Measurements from ENCODE around the gene CCL17. TPM values are rescaled to one million over a fixed set of nuclear protein-coding genes. Genes with fewer than 3 reads are reported as not detected.
"Not testable (repeated sequence)": the region's sequence is repeated elsewhere in the genome, so short reads cannot be mapped to it uniquely, and the experiment has no call there.

Gene CCL17
- total RNA-seq, 1 experiment from 2014 or later, result not detected

GRCh38 chr16:57432989-57433388 is 28.4 kb downstream of the CCL17 start:
- CTCF ChIA-PET, result interaction anchor here (0.6 to 1.3 kb wide), 3 partner anchors 11 to 291 kb away, joined by 3 read pairs; partner anchors contain the start of genes CIAPIN1 and COQ9
- intact Hi-C loops (cut with micrococcal nuclease; ENCODE audit: unreplicated experiment), result no loop called here

GRCh38 chr16:57434003-57434402 is 29.4 kb downstream of the CCL17 start:
- ChIA-PET CTCF (no interaction called here), POLR2A (interaction anchor here (1.6 kb wide), 1 partner anchor 13 kb away, joined by 7 read pairs; the partner anchor contains the start of genes CIAPIN1 and COQ9)
- intact Hi-C loops (cut with micrococcal nuclease; ENCODE audit: unreplicated experiment), result no loop called here
- no peaks in the 10 kb centered on the region for H3K4me1 Mint-ChIP-seq (ENCODE audit: low read depth, unreplicated experiment)
- no peaks in the 10 kb centered on the region for H3K27me3 Mint-ChIP-seq (ENCODE audit: insufficient read depth, unreplicated experiment)
- TF ChIP-seq CTCF (IDR thresholded peaks at IDR 0.05; ENCODE audit: insufficient read depth in 1 of 2, low read depth in 1 of 2, low read length in 1 of 2, severe bottlenecking in 1 of 2, unreplicated experiment in 1 of 2), result no peak
- H3K9me3 ChIP-seq, result no peaks in the 10 kb centered on the region
- H3K36me3 Mint-ChIP-seq (ENCODE audit: insufficient read depth, unreplicated experiment), result peaks cover 75% of the 10 kb centered on the region
- no peaks in the 10 kb centered on the region for H3K4me1 ChIP-seq
- no TSS peak for BruUV-seq (replicated peaks)
- no peak overlapping the region for H3K4me3 ChIP-seq (ENCODE audit: low read depth, low read length)
- no peak overlapping the region for H3K4me3 Mint-ChIP-seq (ENCODE audit: unreplicated experiment)
- H3K27ac Mint-ChIP-seq (ENCODE audit: unreplicated experiment), result no peak overlapping the region
- no peaks in the 10 kb centered on the region for H3K9me3 Mint-ChIP-seq (ENCODE audit: unreplicated experiment)
- H3K27me3 ChIP-seq (replicated peaks; ENCODE audit: control insufficient read depth, insufficient read depth, low read length), result no peaks in the 10 kb centered on the region
- DNase-seq, result no peak
- H3K36me3 ChIP-seq (ENCODE audit: control insufficient read depth, insufficient read depth, low read length), result peaks cover 8% of the 10 kb centered on the region

More at GRCh38 chr16:57432989-57433388, 28.4 kb downstream of the CCL17 start:
- Histone ChIP-seq H3K27me3 (replicated peaks; ENCODE audit: control insufficient read depth, insufficient read depth, low read length) (no peaks in the 10 kb centered on the region), H3K4me1 (no peaks in the 10 kb centered on the region), H3K9me3 (no peaks in the 10 kb centered on the region), H3K36me3 (ENCODE audit: control insufficient read depth, insufficient read depth, low read length) (peaks cover 8% of the 10 kb centered on the region), H3K4me3 (ENCODE audit: low read depth, low read length) (no peak overlapping the region)
- no peaks in the 10 kb centered on the region for H3K4me1 Mint-ChIP-seq (ENCODE audit: low read depth, unreplicated experiment)
- no peaks in the 10 kb centered on the region for H3K27me3 Mint-ChIP-seq (ENCODE audit: insufficient read depth, unreplicated experiment)
- peaks cover 73% of the 10 kb centered on the region for H3K36me3 Mint-ChIP-seq (ENCODE audit: insufficient read depth, unreplicated experiment)
- TF ChIP-seq CTCF (IDR thresholded peaks at IDR 0.05; ENCODE audit: insufficient read depth in 1 of 2, low read depth in 1 of 2, low read length in 1 of 2, severe bottlenecking in 1 of 2, unreplicated experiment in 1 of 2), result no peak
- no peak overlapping the region for H3K4me3 Mint-ChIP-seq (ENCODE audit: unreplicated experiment)
- no peak for DNase-seq
- POLR2A ChIA-PET, result interaction anchor here (1.6 kb wide), 1 partner anchor 14 kb away, joined by 7 read pairs; the partner anchor contains the start of genes CIAPIN1 and COQ9
- BruUV-seq (replicated peaks), result no TSS peak
- H3K9me3 Mint-ChIP-seq (ENCODE audit: unreplicated experiment), result no peaks in the 10 kb centered on the region
- H3K27ac Mint-ChIP-seq (ENCODE audit: unreplicated experiment), result no peak overlapping the region

GRCh38 chr16:57435838-57436237 is 31.3 kb downstream of the CCL17 start:
- DNase-seq, result no peak
- peaks cover 8% of the 10 kb centered on the region for H3K36me3 ChIP-seq (ENCODE audit: control insufficient read depth, insufficient read depth, low read length)
- POLR2A ChIA-PET, result no interaction called here
- intact Hi-C loops (cut with micrococcal nuclease; ENCODE audit: unreplicated experiment), result no loop called here
- CTCF ChIA-PET, result interaction anchor here (0.7 to 0.8 kb wide), 2 partner anchors 19 to 103 kb away, joined by 3 read pairs; no protein-coding TSS in a partner anchor
- no peaks in the 10 kb centered on the region for H3K27me3 ChIP-seq (replicated peaks; ENCODE audit: control insufficient read depth, insufficient read depth, low read length)
- no peaks in the 10 kb centered on the region for H3K4me1 Mint-ChIP-seq (ENCODE audit: low read depth, unreplicated experiment)
- peaks cover 75% of the 10 kb centered on the region for H3K36me3 Mint-ChIP-seq (ENCODE audit: insufficient read depth, unreplicated experiment)
- peaks cover 12% of the 10 kb centered on the region for H3K9me3 ChIP-seq
- H3K9me3 Mint-ChIP-seq (ENCODE audit: unreplicated experiment), result peaks cover 13% of the 10 kb centered on the region
- no peak overlapping the region for H3K27ac Mint-ChIP-seq (ENCODE audit: unreplicated experiment)
- H3K4me1 ChIP-seq, result no peaks in the 10 kb centered on the region
- no peaks in the 10 kb centered on the region for H3K27me3 Mint-ChIP-seq (ENCODE audit: insufficient read depth, unreplicated experiment)
- no peak for TF ChIP-seq CTCF (IDR thresholded peaks at IDR 0.05; ENCODE audit: insufficient read depth in 1 of 2, low read depth in 1 of 2, low read length in 1 of 2, severe bottlenecking in 1 of 2, unreplicated experiment in 1 of 2)
- H3K4me3 Mint-ChIP-seq (ENCODE audit: unreplicated experiment), result no peak overlapping the region
- no TSS peak for BruUV-seq (replicated peaks)
- H3K4me3 ChIP-seq (ENCODE audit: low read depth, low read length), result no peak overlapping the region

GRCh38 chr16:57439947-57440346 is 35.4 kb downstream of the CCL17 start:
- Mint-ChIP-seq H3K36me3 (ENCODE audit: insufficient read depth, unreplicated experiment) (peaks cover 49% of the 10 kb centered on the region), H3K9me3 (ENCODE audit: unreplicated experiment) (peaks cover 16% of the 10 kb centered on the region)
- POLR2A ChIA-PET; intact Hi-C loops (cut with micrococcal nuclease; ENCODE audit: unreplicated experiment); H3K36me3 ChIP-seq (ENCODE audit: control insufficient read depth, insufficient read depth, low read length); H3K4me1 Mint-ChIP-seq (ENCODE audit: low read depth, unreplicated experiment); H3K4me3 Mint-ChIP-seq (ENCODE audit: unreplicated experiment); BruUV-seq (replicated peaks); H3K27me3 Mint-ChIP-seq (ENCODE audit: insufficient read depth, unreplicated experiment); H3K27me3 ChIP-seq (replicated peaks; ENCODE audit: control insufficient read depth, insufficient read depth, low read length); DNase-seq; H3K4me1 ChIP-seq; H3K27ac Mint-ChIP-seq (ENCODE audit: unreplicated experiment); CTCF ChIA-PET; H3K4me3 ChIP-seq (ENCODE audit: low read depth, low read length): not testable (repeated sequence)
- peaks cover 13% of the 10 kb centered on the region for H3K9me3 ChIP-seq

- H3K36me3 Mint-ChIP-seq (ENCODE audit: insufficient read depth, unreplicated experiment), result peaks cover 46% of the 10 kb centered on the region
- H3K9me3 ChIP-seq, result peaks cover 13% of the 10 kb centered on the region
- H3K27me3 ChIP-seq (replicated peaks; ENCODE audit: control insufficient read depth, insufficient read depth, low read length); H3K27ac Mint-ChIP-seq (ENCODE audit: unreplicated experiment); DNase-seq; BruUV-seq (replicated peaks); H3K4me1 Mint-ChIP-seq (ENCODE audit: low read depth, unreplicated experiment); POLR2A ChIA-PET; H3K4me1 ChIP-seq; H3K27me3 Mint-ChIP-seq (ENCODE audit: insufficient read depth, unreplicated experiment); H3K36me3 ChIP-seq (ENCODE audit: control insufficient read depth, insufficient read depth, low read length); intact Hi-C loops (cut with micrococcal nuclease; ENCODE audit: unreplicated experiment); H3K4me3 Mint-ChIP-seq (ENCODE audit: unreplicated experiment); H3K4me3 ChIP-seq (ENCODE audit: low read depth, low read length): not testable (repeated sequence)
- peaks cover 16% of the 10 kb centered on the region for H3K9me3 Mint-ChIP-seq (ENCODE audit: unreplicated experiment)
- CTCF ChIA-PET, result interaction anchor here (0.5 kb wide), 1 partner anchor 16 kb away, joined by 5 read pairs; no protein-coding TSS in a partner anchor
These were observed 36.0 kb downstream of the CCL17 start for GRCh38 chr16:57440551-57440950.

Data from Caco-2 (cell line).